Kidney (tissue), 14 donors: ENCODE measurements around the gene NDUFB2. TPM values are rescaled to one million over a fixed set of nuclear protein-coding genes. Genes with fewer than 3 reads are reported as not detected.
A peak's percentile ranks its signal among the peaks of the same experiment; 100 is the strongest.

ENCODE experiments used
- DNase-seq, 5 donors: peaks; one replicate each; pipeline ENCODE4 v3.0.0-alpha.2; 2013 to 2020
- FAIRE-seq: peaks from 2 replicates; lab custom pipeline; 2012; peaks lifted over from hg19 to GRCh38; lab: Jason Lieb, UNC
- H3K27ac ChIP-seq, 2 donors: one replicate each; pipeline ENCODE4 v1.7.0; 2013; ENCODE audit warnings: low read depth in 2 of 2, low read length in 2 of 2, inconsistent platforms in 1 of 2
- H3K27me3 ChIP-seq: one replicate; pipeline ENCODE4 v1.7.1; 2013; ENCODE audit warnings: low read length, inconsistent platforms; ENCODE audit not compliant: control insufficient read depth, insufficient read depth
- H3K36me3 ChIP-seq, 3 donors: one replicate each; pipeline versions ENCODE4 v1.7.0 to v1.7.1; 2013; ENCODE audit warnings: low read length in 3 of 3, control low read depth in 1 of 3, inconsistent platforms in 1 of 3; ENCODE audit not compliant: insufficient read depth in 3 of 3, control insufficient read depth in 2 of 3
- H3K4me1 ChIP-seq, 3 donors: one replicate each; pipeline versions ENCODE4 v1.7.0 to v1.7.1; 2013; ENCODE audit warnings: low read length in 3 of 3, inconsistent platforms in 1 of 3, low read depth in 1 of 3; ENCODE audit not compliant: control insufficient read depth in 2 of 3, insufficient read depth in 2 of 3
- H3K4me3 ChIP-seq, 3 donors: one replicate each; pipeline versions ENCODE4 v1.7.0 to v1.8.1; 2013; ENCODE audit warnings: low read length in 3 of 3, control low read depth in 1 of 3, inconsistent platforms in 1 of 3
- H3K9ac ChIP-seq, 3 donors: one replicate each; pipeline versions ENCODE4 v1.7.0 to v1.7.1; 2013; ENCODE audit warnings: low read length in 3 of 3, control low read depth in 1 of 3, inconsistent platforms in 1 of 3
- H3K9me3 ChIP-seq, 3 donors: one replicate each; pipeline versions ENCODE4 v1.7.0 to v1.7.1; 2013; ENCODE audit warnings: low read length in 3 of 3, control low read depth in 1 of 3, inconsistent platforms in 1 of 3; ENCODE audit not compliant: control insufficient read depth in 2 of 3, insufficient read depth in 1 of 3
- CTCF ChIP-seq: IDR thresholded peaks from 3 replicates; pipeline ENCODE4 v1.5.1; 2012; ENCODE audit warnings: mild to moderate bottlenecking, moderate library complexity, borderline replicate concordance; ENCODE audit not compliant: insufficient read depth; ENCODE audit errors: extremely low read depth
- intact Hi-C: fragments of 100-400 bp; cut with DNase I; formaldehyde crosslinking; loops from one replicate; pipeline ENCODE4 v1.11.1; 2022
- polyA plus RNA-seq: library from polyadenylated mRNA; stranded (reverse); fragments of 350-450 nt; fragmentation: Illumina TruSeq; extraction: RNeasy Lipid Tissue Mini Kit (QIAGEN cat#74804); gene quantifications from one replicate; pipeline ENCODE4 v1.2.3, GENCODE V29; 2014; ENCODE audit warnings: low read depth, low replicate concordance; ENCODE audit not compliant: insufficient read depth
- total RNA-seq: library from RNA; stranded (reverse); fragmentation: NEBNext Ultra II Directional; extraction: Animal tissue kit (Norgen Biotek cat#: 25700); gene quantifications from one replicate; pipeline ENCODE4 v1.2.1, GENCODE V29; 2021
- donor health status: control.
- donor health status: control.
- donor health status: control.
- donor health status: control.
- donor health status: control.
- donor health status: DM: yes; HTN: yes; CAD: no.
- donor health status: Normal renal cell carcinoma (clear cell type).

NDUFB2 gene
- total and polyA plus RNA-seq, 2 donors from 2014 or later, result 255 to 998 TPM

GRCh38 chr7:140674356-140674800 lies 22.1 kb upstream of the NDUFB2 start:
- Histone ChIP-seq H3K9me3 (no peaks in the 10 kb centered on the region), H3K27ac (no peak overlapping the region), H3K36me3 (peaks cover 0 to 4% (median 3%) of the 10 kb centered on the region in 3 donors), H3K9ac (peak overlapping the region in 1 of 3 donors; percentile 10), H3K4me3 (no peak overlapping the region), H3K4me1 (peaks cover 0 to 18% (median 0%) of the 10 kb centered on the region in 3 donors), H3K27me3 (no peaks in the 10 kb centered on the region)
- intact Hi-C loops, result no loop called here
- DNase-seq, result peak in 1 of 5 donors; percentile 51
- TF ChIP-seq CTCF, result no peak
- FAIRE-seq, result no peak

GRCh38 chr7:140674899-140675701 lies 21.4 kb upstream of the NDUFB2 start:
- H3K36me3 ChIP-seq, result peaks cover 0 to 4% (median 3%) of the 10 kb centered on the region in 3 donors
- peak; percentile 53 for TF ChIP-seq CTCF
- peak overlapping the region in 1 of 3 donors; percentile 14 for H3K9ac ChIP-seq
- no peak for FAIRE-seq
- DNase-seq, result peak in 4 of 5 donors; percentile 28 to 76 (median 58)
- intact Hi-C loops, result no loop called here
- no peaks in the 10 kb centered on the region for H3K27me3 ChIP-seq
- H3K27ac ChIP-seq, result no peak overlapping the region
- no peak overlapping the region for H3K4me3 ChIP-seq
- no peaks in the 10 kb centered on the region for H3K9me3 ChIP-seq
- peaks cover 0 to 18% (median 0%) of the 10 kb centered on the region in 3 donors for H3K4me1 ChIP-seq

GRCh38 chr7:140675726-140676125 lies 20.8 kb upstream of the NDUFB2 start:
- no peak for FAIRE-seq

More at GRCh38 chr7:140675726-140676125, 20.8 kb upstream of the NDUFB2 start:
- TF ChIP-seq CTCF, result no peak
- intact Hi-C loops, result no loop called here
- H3K9ac ChIP-seq, result peak overlapping the region in 1 of 3 donors; percentile 14
- H3K27ac ChIP-seq, result no peak overlapping the region
- peaks cover 0 to 18% (median 0%) of the 10 kb centered on the region in 3 donors for H3K4me1 ChIP-seq
- no peaks in the 10 kb centered on the region for H3K9me3 ChIP-seq
- no peak for DNase-seq
- H3K36me3 ChIP-seq, result peaks cover 0 to 5% (median 3%) of the 10 kb centered on the region in 3 donors
- H3K27me3 ChIP-seq, result no peaks in the 10 kb centered on the region
- no peak overlapping the region for H3K4me3 ChIP-seq
